Ovary (tissue), 9 donors: Measurements from ENCODE around the gene HOXC11. TPM values are rescaled to one million over a fixed set of nuclear protein-coding genes. Genes with fewer than 3 reads are reported as not detected.
A peak's percentile ranks its signal among the peaks of the same experiment; 100 is the strongest.

Experiments
- DNase-seq, 5 donors: peaks; one replicate each; pipeline ENCODE4 v3.0.0-alpha.2; 2019 to 2020
- H3K27ac ChIP-seq, 2 donors: fragments of 200-600 bp; one replicate each; pipeline versions ENCODE4 v1.5.1 to v1.8.0; 2019 to 2022
- H3K27me3 ChIP-seq: fragments of 200-600 bp; one replicate; pipeline ENCODE4 v1.8.0; 2022
- H3K36me3 ChIP-seq: fragments of 200-600 bp; sonication (generic); one replicate; pipeline ENCODE4 v1.5.1; 2019
- H3K4me1 ChIP-seq: one replicate; pipeline ENCODE4 v1.8.1; 2013; ENCODE audit warnings: mild to moderate bottlenecking, moderate library complexity; ENCODE audit not compliant: insufficient read depth
- H3K4me3 ChIP-seq: fragments of 200-600 bp; sonication (generic); one replicate; pipeline ENCODE4 v1.5.1; 2017
- H3K9me3 ChIP-seq, 2 donors: fragments of 200-600 bp in 1 of 2; sonication (generic) in 1 of 2; one replicate each; pipeline versions ENCODE4 v1.5.1 to v1.8.1; 2013 to 2019; ENCODE audit warnings: mild to moderate bottlenecking in 1 of 2, moderate library complexity in 1 of 2
- CTCF ChIP-seq, 3 donors: fragments of 450-650 bp in 2 of 3; fragments of 200-600 bp in 1 of 3; IDR thresholded peaks; one replicate each; pipeline versions ENCODE4 v1.5.1 to v1.8.0; 2016 to 2022; ENCODE audit warnings: antibody characterized with exemption in 3 of 3, mild to moderate bottlenecking in 1 of 3
- EP300 ChIP-seq: sonication (generic); formaldehyde crosslinking; IDR thresholded peaks from one replicate; pipeline ENCODE4 v1.6.1; 2017; ENCODE audit warnings: antibody characterized with exemption
- POLR2A ChIP-seq: fragments of 450-650 bp; IDR thresholded peaks from one replicate; pipeline ENCODE4 v1.6.1; 2017; ENCODE audit warnings: antibody characterized with exemption, mild to moderate bottlenecking, moderate library complexity
- WGBS, 3 donors: extraction: QIAGEN DNeasy Blood & Tissue Kit in 1 of 3; methylation state at CpG; one replicate each; pipeline versions ENCODE4 v1.1.5 to v1.1.7; 2013 to 2017; 5-methylcytosine and 5-hydroxymethylcytosine counted together
- intact Hi-C, 4 donors: fragments of 100-400 bp; cut with DNase I; formaldehyde crosslinking; loops; one replicate each; pipeline versions ENCODE4 v1.11.0 to v1.15.1; 2022 to 2023
- microRNA counts: library from miRNA; unstranded; fragments of <30 nt; microRNA quantifications from one replicate; lab custom pipeline; 2016
- microRNA-seq, 3 donors: library from miRNA; unstranded; fragments of <30 nt; microRNA quantifications; one replicate each; pipeline versions ENCODE4 to v1.2.0, GENCODE V29; 2019 to 2020
- polyA plus RNA-seq, 2 donors: library from polyadenylated mRNA; stranded (reverse); fragments of 200-250 nt in 1 of 2; fragments of 350-450 nt in 1 of 2; fragmentation: Illumina TruSeq in 1 of 2; extraction: RNeasy Lipid Tissue Mini Kit (QIAGEN cat#74804) in 1 of 2; gene quantifications; one replicate each; pipeline ENCODE4 v1.2.3, GENCODE V29; 2013 to 2014
- small RNA-seq: library from RNA; depleted of rRNA; stranded (forward); fragments of <200 nt; gene quantifications from one replicate; pipeline ENCODE3, GENCODE V24; 2016
- total RNA-seq, 7 donors: library from RNA; depleted of rRNA in 2 of 7; stranded (reverse); fragments of >200 nt in 2 of 7; fragmentation: NEBNext Ultra II Directional in 3 of 7; extraction: Animal tissue kit (Norgen Biotek cat#: 25700) in 3 of 7; gene quantifications; one replicate each; pipeline versions ENCODE4 v1.1.0 to v1.2.4, GENCODE V29; 2016 to 2023
- donor health status: DM: no; HTN: no; CAD: no; lungs with moderate emphysema.
- donor health status: DM: no; HTN: no; CAD: no.
- donor health status: Bipolar disorder and iron deficiency.
- donor health status: DM: yes; HTN: yes; CAD: no.
- donor health status: DM: no; HTN: no; CAD: no.
- donor health status: DM: yes; HTN: yes; CAD: no.

Gene HOXC11
- total and polyA plus RNA-seq, 9 donors: 0.12 to 1.1 TPM; not detected in 7

GRCh38 chr12:54026640-54027441, 53.9 kb downstream of the HOXC11 start:
- no peaks in the 10 kb centered on the region for H3K9me3 ChIP-seq
- WGBS, 3 donors: 61 to 75% (median 65%) methylated on average over 22 of the region's 22 CpGs
- H3K27me3 ChIP-seq: no peaks in the 10 kb centered on the region
- H3K27ac ChIP-seq: peak overlapping the region in 1 of 2 donors; percentile 95
- H3K36me3 ChIP-seq: no peaks in the 10 kb centered on the region
- peak in 4 of 5 donors; percentile 10 to 36 (median 30) for DNase-seq
- H3K4me3 ChIP-seq: no peak overlapping the region
- no peak for TF ChIP-seq EP300
- TF ChIP-seq CTCF (IDR thresholded peaks at IDR 0.05): no peak
- no peak for TF ChIP-seq POLR2A
- intact Hi-C loops: loop anchor here in 1 of 4 donors (5.0 kb wide), 1 partner anchor 165 kb away; no protein-coding TSS in a partner anchor
- H3K4me1 ChIP-seq: peaks cover 14% of the 10 kb centered on the region

MicroRNA genes within 50 kb of the gene (microRNA counts, 767-probe panel; counts per million panel counts)
- 530 counts per million, percentile 78 among the panel's probes with 10 or more counts for microRNA hsa-miR-196a-5p (lab: Ali Mortazavi, UCI)

Small RNA genes within 50 kb of the gene (microRNA-seq; reads per million reads assigned to microRNA genes)
- 6.5 to 220 (median 19.6) reads per million in 3 donors for gene MIR196A2

Small RNA genes within 50 kb of the gene (small RNA-seq; reads per million reads assigned to genes)
- gene AC012531.3: not detected
- gene AC012531.4: not detected
- 0.20 reads per million for gene MIR196A2
- gene RF01905: not detected
- not detected for gene RF01906

Other genes starting within 250 kb of the HOXC11 start
- gene CALCOCO1, start 245.7 kb upstream of the HOXC11 start, total RNA-seq: 100 to 1,000 TPM in 5 of 7 donors, 10 to 100 TPM in 2; 52.2 to 170 (median 134) TPM
- gene CALCOCO1, start 245.7 kb upstream of the HOXC11 start, polyA plus RNA-seq: 100 to 1,000 TPM; 142 to 202 TPM
- gene CISTR, start 221.1 kb upstream of the HOXC11 start, total RNA-seq: not detected
- gene CISTR, start 221.1 kb upstream of the HOXC11 start, polyA plus RNA-seq: not detected
- not detected for gene HOXC13, start 34.3 kb upstream of the HOXC11 start, total RNA-seq
- not detected for gene HOXC13, start 34.3 kb upstream of the HOXC11 start, polyA plus RNA-seq
- not detected for gene HOXC12, start 18.2 kb upstream of the HOXC11 start, total RNA-seq
- gene HOXC12, start 18.2 kb upstream of the HOXC11 start, polyA plus RNA-seq: not detected
- gene HOTAIR, start 1.8 kb downstream of the HOXC11 start, total RNA-seq: under 1 TPM in 2 of 7 donors, not detected in 5; 0.24 to 0.32 TPM
- gene HOTAIR, start 1.8 kb downstream of the HOXC11 start, polyA plus RNA-seq: 1 to 10 TPM in 1 of 2 donors, under 1 TPM in 1; 0.02 to 1.2 TPM
- 1 to 10 TPM in 2 of 7 donors, under 1 TPM in 3, not detected in 2; 0.15 to 5.0 (median 0.23) TPM for gene HOXC10, start 12.0 kb downstream of the HOXC11 start, total RNA-seq
- gene HOXC10, start 12.0 kb downstream of the HOXC11 start, polyA plus RNA-seq: 10 to 100 TPM in 1 of 2 donors, 1 to 10 TPM in 1; 2.0 to 15.4 TPM
- 1 to 10 TPM in 2 of 7 donors, under 1 TPM in 4, not detected in 1; 0.26 to 3.9 (median 0.51) TPM for gene HOXC9, start 27.0 kb downstream of the HOXC11 start, total RNA-seq
- gene HOXC9, start 27.0 kb downstream of the HOXC11 start, polyA plus RNA-seq: 10 to 100 TPM in 1 of 2 donors, 1 to 10 TPM in 1; 3.4 to 15.0 TPM
- gene HOXC8, start 35.9 kb downstream of the HOXC11 start, total RNA-seq: 10 to 100 TPM in 1 of 7 donors, 1 to 10 TPM in 5, under 1 TPM in 1; 0.34 to 13.9 (median 7.7) TPM
- 10 to 100 TPM in 1 of 2 donors, 1 to 10 TPM in 1; 3.2 to 19.4 TPM for gene HOXC8, start 35.9 kb downstream of the HOXC11 start, polyA plus RNA-seq
- 10 to 100 TPM in 5 of 7 donors, 1 to 10 TPM in 2; 3.9 to 56.1 (median 21.4) TPM for gene HOXC6, start 55.3 kb downstream of the HOXC11 start, total RNA-seq
- gene HOXC6, start 55.3 kb downstream of the HOXC11 start, polyA plus RNA-seq: 10 to 100 TPM; 23.3 to 37.8 TPM
- 10 to 100 TPM in 1 of 7 donors, 1 to 10 TPM in 6; 1.8 to 11.0 (median 3.6) TPM for gene HOXC5, start 59.9 kb downstream of the HOXC11 start, total RNA-seq
- gene HOXC5, start 59.9 kb downstream of the HOXC11 start, polyA plus RNA-seq: 1 to 10 TPM; 2.1 to 2.2 TPM
- gene HOXC4, start 80.7 kb downstream of the HOXC11 start, total RNA-seq: 10 to 100 TPM in 5 of 7 donors, 1 to 10 TPM in 2; 3.3 to 21.8 (median 13.1) TPM
- gene HOXC4, start 80.7 kb downstream of the HOXC11 start, polyA plus RNA-seq: 10 to 100 TPM in 1 of 2 donors, 1 to 10 TPM in 1; 7.9 to 10.9 TPM
- gene SMUG1, start 215.9 kb downstream of the HOXC11 start, total RNA-seq: 10 to 100 TPM; 22.8 to 32.2 (median 26.6) TPM
- gene SMUG1, start 215.9 kb downstream of the HOXC11 start, polyA plus RNA-seq: 10 to 100 TPM; 17.8 to 30.2 TPM